Astrocyte (in vitro differentiated cells and primary cell): ENCODE results near the gene ZNF341. TPM values are rescaled to one million over a fixed set of nuclear protein-coding genes. Genes with fewer than 3 reads are reported as not detected.
"Not testable (repeated sequence)": the region's sequence is repeated elsewhere in the genome, so short reads cannot be mapped to it uniquely, and the experiment has no call there.

Experiments
- DNase-seq: peaks from one replicate; pipeline ENCODE4 v3.0.0-alpha.2; 2010; ENCODE audit warnings: low read depth
- FAIRE-seq: peaks from 2 replicates; lab custom pipeline; 2011; peaks lifted over from hg19 to GRCh38; lab: Jason Lieb, UNC
- H2AFZ ChIP-seq: 2 replicates; pipeline ENCODE4 v1.6.0; 2012; ENCODE audit warnings: low read depth, low read length, inconsistent platforms
- H3K27ac ChIP-seq: 2 replicates; pipeline ENCODE4 v1.5.1; 2011; ENCODE audit warnings: low read depth, low read length, inconsistent platforms
- H3K27me3 ChIP-seq: 2 replicates; pipeline ENCODE4 v1.6.0; 2011; ENCODE audit warnings: low read length, inconsistent platforms; ENCODE audit not compliant: insufficient read depth
- H3K36me3 ChIP-seq: 2 replicates; pipeline ENCODE4 v1.5.1; 2011; ENCODE audit warnings: low read length, inconsistent platforms; ENCODE audit not compliant: insufficient read depth
- H3K4me1 ChIP-seq: 2 replicates; pipeline ENCODE4 v1.5.1; 2011; ENCODE audit warnings: low read length, inconsistent platforms; ENCODE audit not compliant: insufficient read depth
- H3K4me2 ChIP-seq: 2 replicates; pipeline ENCODE4 v1.6.0; 2012; ENCODE audit warnings: low read length, inconsistent platforms
- H3K4me3 ChIP-seq: 2 replicates; pipeline ENCODE4 v1.5.1; 2011; ENCODE audit warnings: low read depth, mild to moderate bottlenecking, low read length, inconsistent platforms; ENCODE audit not compliant: insufficient read depth
- H3K79me2 ChIP-seq: 2 replicates; pipeline ENCODE4 v1.6.0; 2012; ENCODE audit warnings: mild to moderate bottlenecking, low read length, inconsistent platforms; ENCODE audit not compliant: insufficient read depth
- H3K9ac ChIP-seq: 2 replicates; pipeline ENCODE4 v1.6.0; 2012; ENCODE audit warnings: mild to moderate bottlenecking, low read length, inconsistent platforms
- H3K9me3 ChIP-seq: 2 replicates; pipeline ENCODE4 v1.5.1; 2012; ENCODE audit warnings: low read depth, mild to moderate bottlenecking, low read length, inconsistent platforms; ENCODE audit not compliant: insufficient read depth
- H4K20me1 ChIP-seq: 2 replicates; pipeline ENCODE4 v1.6.0; 2012; ENCODE audit warnings: low read length, inconsistent platforms; ENCODE audit not compliant: insufficient read depth
- H3K27ac Mint-ChIP-seq: one replicate; pipeline ENCODE4 v1.8.0; 2021; ENCODE audit warnings: mild to moderate bottlenecking, mixed read lengths; ENCODE audit not compliant: unreplicated experiment
- H3K27me3 Mint-ChIP-seq: one replicate; pipeline ENCODE4 v1.8.0; 2021; ENCODE audit warnings: low read depth, mixed read lengths; ENCODE audit not compliant: unreplicated experiment
- H3K36me3 Mint-ChIP-seq: one replicate; pipeline ENCODE4 v1.8.0; 2021; ENCODE audit warnings: low read depth, mixed read lengths; ENCODE audit not compliant: unreplicated experiment
- H3K4me1 Mint-ChIP-seq: one replicate; pipeline ENCODE4 v1.8.0; 2021; ENCODE audit warnings: low read depth, mixed read lengths; ENCODE audit not compliant: unreplicated experiment
- H3K4me3 Mint-ChIP-seq: one replicate; pipeline ENCODE4 v1.8.0; 2021; ENCODE audit warnings: mild to moderate bottlenecking, moderate library complexity, mixed read lengths; ENCODE audit not compliant: unreplicated experiment
- H3K9me3 Mint-ChIP-seq: one replicate; pipeline ENCODE4 v1.8.0; 2021; ENCODE audit warnings: mild to moderate bottlenecking, mixed read lengths; ENCODE audit not compliant: unreplicated experiment
- EZH2 ChIP-seq: IDR thresholded peaks from 2 replicates; pipeline ENCODE4 v1.6.1; 2012; ENCODE audit warnings: mild to moderate bottlenecking, low read length, inconsistent platforms; ENCODE audit not compliant: insufficient read depth
- total RNA-seq: library from RNA; stranded (reverse); gene quantifications from 2 replicates; pipeline ENCODE4 v1.2.1, GENCODE V29; 2021
- TF ChIP-seq, protein P1 (sequence below): IDR thresholded peaks from 2 replicates; pipeline ENCODE4 v1.5.1; 2011; ENCODE audit warnings: low read depth, mild to moderate bottlenecking, inconsistent platforms, low read length, moderate library complexity; ENCODE audit not compliant: insufficient read depth

ZNF341 gene
- total RNA-seq, 1 donor from 2014 or later: 2.0 TPM

DNA sequence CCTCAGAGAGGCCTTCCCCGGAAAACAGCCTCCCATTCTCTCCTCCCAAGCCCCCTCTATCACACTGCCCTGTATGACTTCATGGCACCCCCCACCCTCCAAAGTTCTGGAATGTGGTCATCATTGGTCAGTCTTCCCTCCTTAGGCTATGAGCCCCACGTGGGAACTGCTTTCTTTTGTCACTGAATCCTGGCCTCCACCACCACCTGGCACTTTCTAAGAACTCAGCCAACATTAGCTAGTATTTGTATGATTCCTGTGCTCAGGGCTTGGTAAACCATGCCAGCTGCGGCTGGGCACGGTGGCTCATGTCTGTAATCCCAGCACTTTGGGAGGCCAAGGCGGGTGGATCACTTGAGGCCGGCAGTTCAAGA lies 37.2 kb upstream of the ZNF341 start:
- no peaks in the 10 kb centered on the region for H3K9me3 ChIP-seq
- DNase-seq (no peak), FAIRE-seq (no peak)
- Mint-ChIP-seq H3K4me1 (peaks cover 10% of the 10 kb centered on the region), H3K36me3 (peaks cover 4% of the 10 kb centered on the region), H3K4me3 (no peak overlapping the region), H3K9me3 (peaks cover 4% of the 10 kb centered on the region), H3K27ac (no peak overlapping the region), H3K27me3 (peaks cover 5% of the 10 kb centered on the region)
- peaks cover 7% of the 10 kb centered on the region for H3K4me1 ChIP-seq
- no peak overlapping the region for H3K27ac ChIP-seq
- H3K27me3 ChIP-seq: no peaks in the 10 kb centered on the region
- H3K4me3 ChIP-seq: no peak overlapping the region
- H3K4me2 ChIP-seq: no peak overlapping the region
- H2AFZ ChIP-seq: no peak overlapping the region
- no peak for TF ChIP-seq EZH2
- TF ChIP-seq, protein P1, sequence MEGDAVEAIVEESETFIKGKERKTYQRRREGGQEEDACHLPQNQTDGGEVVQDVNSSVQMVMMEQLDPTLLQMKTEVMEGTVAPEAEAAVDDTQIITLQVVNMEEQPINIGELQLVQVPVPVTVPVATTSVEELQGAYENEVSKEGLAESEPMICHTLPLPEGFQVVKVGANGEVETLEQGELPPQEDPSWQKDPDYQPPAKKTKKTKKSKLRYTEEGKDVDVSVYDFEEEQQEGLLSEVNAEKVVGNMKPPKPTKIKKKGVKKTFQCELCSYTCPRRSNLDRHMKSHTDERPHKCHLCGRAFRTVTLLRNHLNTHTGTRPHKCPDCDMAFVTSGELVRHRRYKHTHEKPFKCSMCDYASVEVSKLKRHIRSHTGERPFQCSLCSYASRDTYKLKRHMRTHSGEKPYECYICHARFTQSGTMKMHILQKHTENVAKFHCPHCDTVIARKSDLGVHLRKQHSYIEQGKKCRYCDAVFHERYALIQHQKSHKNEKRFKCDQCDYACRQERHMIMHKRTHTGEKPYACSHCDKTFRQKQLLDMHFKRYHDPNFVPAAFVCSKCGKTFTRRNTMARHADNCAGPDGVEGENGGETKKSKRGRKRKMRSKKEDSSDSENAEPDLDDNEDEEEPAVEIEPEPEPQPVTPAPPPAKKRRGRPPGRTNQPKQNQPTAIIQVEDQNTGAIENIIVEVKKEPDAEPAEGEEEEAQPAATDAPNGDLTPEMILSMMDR: no peak
- no peak overlapping the region for H3K9ac ChIP-seq
- no peaks in the 10 kb centered on the region for H3K79me2 ChIP-seq
- no peaks in the 10 kb centered on the region for H3K36me3 ChIP-seq
- no peaks in the 10 kb centered on the region for H4K20me1 ChIP-seq

DNA sequence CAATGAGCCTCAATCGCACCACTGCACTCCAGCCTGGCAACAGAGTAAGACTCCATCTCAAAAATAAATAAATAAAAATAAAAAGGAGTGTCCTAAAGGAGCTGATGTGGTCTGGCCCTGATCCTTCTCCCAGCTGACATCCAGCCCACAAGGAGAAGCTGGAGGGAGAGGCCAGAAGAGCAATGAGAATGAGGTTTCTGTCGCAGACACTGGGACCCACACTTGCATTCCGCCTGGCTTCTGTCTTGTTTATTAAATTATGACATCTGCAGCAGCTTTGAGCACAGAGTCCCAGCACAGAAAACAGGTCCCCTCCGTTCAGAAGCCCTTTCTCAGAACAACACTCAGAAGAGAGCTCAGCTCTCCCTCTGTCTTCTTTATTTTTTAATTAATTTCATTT lies 35.3 kb upstream of the ZNF341 start:
- peaks cover 6% of the 10 kb centered on the region for H3K9me3 Mint-ChIP-seq
- H3K27ac Mint-ChIP-seq: no peak overlapping the region
- Histone ChIP-seq H3K36me3 (no peaks in the 10 kb centered on the region), H3K4me2 (no peak overlapping the region), H3K27ac (no peak overlapping the region), H3K4me3 (no peak overlapping the region), H3K79me2 (no peaks in the 10 kb centered on the region), H4K20me1 (no peaks in the 10 kb centered on the region), H2AFZ (no peak overlapping the region), H3K4me1 (peaks cover 3% of the 10 kb centered on the region), H3K27me3 (no peaks in the 10 kb centered on the region), H3K9ac (no peak overlapping the region), H3K9me3 (no peaks in the 10 kb centered on the region)
- H3K36me3 Mint-ChIP-seq: peaks cover 4% of the 10 kb centered on the region
- no peak for FAIRE-seq
- no peak for DNase-seq
- no peak overlapping the region for H3K4me3 Mint-ChIP-seq
- peaks cover 4% of the 10 kb centered on the region for H3K4me1 Mint-ChIP-seq
- peaks cover 5% of the 10 kb centered on the region for H3K27me3 Mint-ChIP-seq
- TF ChIP-seq, protein P1: no peak
- no peak for TF ChIP-seq EZH2

DNA sequence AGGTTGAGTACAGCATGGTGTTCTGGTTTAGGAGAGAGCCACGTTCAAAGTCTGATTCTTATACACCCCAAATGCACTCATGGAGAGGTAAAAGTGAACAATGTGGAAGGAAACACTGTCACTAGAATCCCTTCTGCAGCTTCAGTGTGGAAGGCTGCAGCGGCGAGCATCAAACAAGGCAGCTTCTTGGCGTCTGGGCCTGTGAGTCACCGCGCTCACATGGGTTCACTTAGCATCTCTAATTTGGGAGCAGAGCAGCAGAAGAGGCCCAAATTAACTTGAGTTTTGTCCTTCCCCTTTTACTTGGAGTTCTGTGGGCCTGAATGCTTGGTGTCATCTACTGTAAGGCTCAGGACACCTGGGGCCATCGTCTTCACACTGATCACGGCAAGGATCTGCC lies 34.7 kb upstream of the ZNF341 start:
- no peak for TF ChIP-seq EZH2
- TF ChIP-seq, protein P1: no peak
- Mint-ChIP-seq H3K4me1 (peaks cover 4% of the 10 kb centered on the region), H3K27me3 (peaks cover 8% of the 10 kb centered on the region), H3K4me3 (no peak overlapping the region), H3K27ac (no peak overlapping the region), H3K36me3 (peaks cover 3% of the 10 kb centered on the region), H3K9me3 (peaks cover 11% of the 10 kb centered on the region)
- Histone ChIP-seq H3K79me2 (no peaks in the 10 kb centered on the region), H3K4me2 (no peak overlapping the region), H3K9ac (no peak overlapping the region), H3K36me3 (no peaks in the 10 kb centered on the region), H3K27me3 (no peaks in the 10 kb centered on the region), H3K9me3 (no peaks in the 10 kb centered on the region), H3K4me3 (no peak overlapping the region), H4K20me1 (no peaks in the 10 kb centered on the region), H3K27ac (no peak overlapping the region), H3K4me1 (peaks cover 3% of the 10 kb centered on the region), H2AFZ (no peak overlapping the region)
- DNase-seq: peak; percentile 67
- FAIRE-seq: peak; percentile 85

DNA sequence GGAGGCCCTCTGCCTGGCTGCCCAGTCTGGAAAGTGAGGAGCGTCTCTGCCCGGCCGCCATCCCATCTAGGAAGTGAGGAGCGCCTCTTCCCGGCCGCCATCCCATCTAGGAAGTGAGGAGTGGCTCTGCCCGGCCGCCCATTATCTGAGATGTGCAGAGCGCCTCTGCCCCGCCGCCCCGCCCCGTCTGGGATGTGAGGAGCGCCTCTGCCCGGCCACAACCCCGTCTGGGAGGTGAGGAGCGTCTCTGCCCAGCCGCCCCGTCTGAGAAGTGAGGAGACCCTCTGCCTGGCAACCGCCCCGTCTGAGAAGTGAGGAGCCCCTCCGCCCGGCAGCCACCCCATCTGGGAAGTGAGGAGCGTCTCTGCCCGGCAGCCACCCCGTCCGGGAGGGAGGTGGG lies 32.8 kb upstream of the ZNF341 start:
- FAIRE-seq, H3K27me3 Mint-ChIP-seq, H2AFZ ChIP-seq, DNase-seq, H3K4me3 ChIP-seq, H4K20me1 ChIP-seq, H3K9me3 ChIP-seq, H3K27ac Mint-ChIP-seq, H3K79me2 ChIP-seq, H3K4me1 Mint-ChIP-seq, H3K4me2 ChIP-seq, H3K36me3 ChIP-seq, H3K9ac ChIP-seq, H3K4me3 Mint-ChIP-seq, H3K27ac ChIP-seq, H3K27me3 ChIP-seq, H3K4me1 ChIP-seq, H3K36me3 Mint-ChIP-seq: not testable (repeated sequence)
- H3K9me3 Mint-ChIP-seq: peaks cover 12% of the 10 kb centered on the region
